GM23338 (cell line): ENCODE results near the gene ETFRF1. TPM values are rescaled to one million over a fixed set of nuclear protein-coding genes. Genes with fewer than 3 reads are reported as not detected.

Source experiments
- ATAC-seq: fragments of 200-7000 bp; cut with Tn5 transposase; 3 replicates; pipeline ENCODE4 v1.9.1; 2020
- DNase-seq: peaks from one replicate; pipeline ENCODE4 v3.0.0-alpha.2; 2015; ENCODE audit warnings: low spot score
- H2AFZ ChIP-seq: fragments of 200-600 bp; sonication (generic); 2 replicates; pipeline ENCODE4 v1.8.0; 2016; ENCODE audit warnings: antibody characterized with exemption, mild to moderate bottlenecking, moderate library complexity
- H3F3A ChIP-seq: fragments of 200-600 bp; sonication (generic); replicated peaks from 2 replicates; pipeline ENCODE4 v1.8.0; 2017; ENCODE audit warnings: antibody characterized with exemption, mixed run types, low read depth
- H3K27ac ChIP-seq: fragments of 200-600 bp; sonication (generic); 2 replicates; pipeline ENCODE4 v1.6.1; 2016; ENCODE audit warnings: low read depth
- H3K27me3 ChIP-seq: fragments of 200-600 bp; sonication (generic); 2 replicates; pipeline ENCODE4 v1.8.0; 2016; ENCODE audit warnings: mild to moderate bottlenecking, mixed run types, moderate library complexity; ENCODE audit not compliant: insufficient read depth
- H3K36me3 ChIP-seq: fragments of 200-600 bp; sonication (generic); 2 replicates; pipeline ENCODE4 v1.8.0; 2016; ENCODE audit warnings: mild to moderate bottlenecking; ENCODE audit not compliant: insufficient read depth
- H3K4me1 ChIP-seq: fragments of 200-600 bp; sonication (generic); 2 replicates; pipeline ENCODE4 v1.8.0; 2016; ENCODE audit warnings: mild to moderate bottlenecking, moderate library complexity; ENCODE audit not compliant: insufficient read depth
- H3K4me2 ChIP-seq: fragments of 200-600 bp; sonication (generic); 2 replicates; pipeline ENCODE4 v1.7.1; 2017; ENCODE audit warnings: mixed run types
- H3K4me3 ChIP-seq: fragments of 200-600 bp; sonication (generic); 2 replicates; pipeline ENCODE4 v1.6.1; 2016; ENCODE audit warnings: mixed run types
- H3K79me2 ChIP-seq: fragments of 200-600 bp; sonication (generic); replicated peaks from 2 replicates; pipeline ENCODE4 v1.8.0; 2017; ENCODE audit warnings: mild to moderate bottlenecking; ENCODE audit not compliant: insufficient read depth
- H3K9me2 ChIP-seq: fragments of 200-600 bp; sonication (generic); 2 replicates; pipeline ENCODE4 v1.8.0; 2017; ENCODE audit not compliant: insufficient read depth
- H4K20me1 ChIP-seq: fragments of 200-600 bp; sonication (generic); replicated peaks from 2 replicates; pipeline ENCODE4 v1.8.0; 2017; ENCODE audit warnings: mild to moderate bottlenecking; ENCODE audit not compliant: insufficient read depth
- H3K27ac Mint-ChIP-seq: 2 replicates; pipeline ENCODE4 v1.8.0; 2020; ENCODE audit warnings: inconsistent platforms, mild to moderate bottlenecking, moderate library complexity, mixed read lengths
- H3K27me3 Mint-ChIP-seq: 3 replicates; pipeline ENCODE4 v1.8.0; 2022; ENCODE audit warnings: low read depth, mild to moderate bottlenecking, moderate library complexity, mixed read lengths, inconsistent platforms; ENCODE audit not compliant: insufficient read depth, poor library complexity
- H3K36me3 Mint-ChIP-seq: 3 replicates; pipeline ENCODE4 v1.8.0; 2021; ENCODE audit warnings: low read depth, mild to moderate bottlenecking, inconsistent platforms, moderate library complexity, mixed read lengths
- H3K4me1 Mint-ChIP-seq: 3 replicates; pipeline ENCODE4 v1.8.0; 2020; ENCODE audit warnings: mild to moderate bottlenecking, inconsistent platforms, mixed read lengths
- H3K4me3 Mint-ChIP-seq: 3 replicates; pipeline ENCODE4 v1.8.0; 2021; ENCODE audit warnings: moderate library complexity, mild to moderate bottlenecking, inconsistent platforms, mixed read lengths
- H3K9me3 Mint-ChIP-seq: 3 replicates; pipeline ENCODE4 v1.8.0; 2020; ENCODE audit warnings: moderate library complexity, mild to moderate bottlenecking, inconsistent platforms, mixed read lengths
- CREB1 ChIP-seq: fragments of 250-450 bp; sonication (Bioruptor Pico); IDR thresholded peaks from 2 replicates; pipeline ENCODE4 v1.5.0; 2020; ENCODE audit warnings: low read depth, mild to moderate bottlenecking, moderate library complexity
- CTCF ChIP-seq, 2 experiments: fragments of 200-600 bp in 1 of 2; sonication (generic) in 1 of 2; conservative IDR thresholded peaks; 2 replicates each; pipeline versions ENCODE4 v1.5.1 to v1.6.1; 2016 to 2017; ENCODE audit warnings: antibody characterized with exemption in 2 of 2, low read depth in 2 of 2, mild to moderate bottlenecking in 2 of 2, moderate library complexity in 1 of 2
- ETS1 ChIP-seq: IDR thresholded peaks from 2 replicates; pipeline ENCODE4 v1.6.1; 2016; ENCODE audit warnings: antibody characterized with exemption
- EZH2 ChIP-seq: fragments of 200-600 bp; sonication (generic); IDR thresholded peaks from one replicate; pipeline ENCODE4 v1.8.0; 2017; ENCODE audit warnings: antibody characterized with exemption, mild to moderate bottlenecking, low read depth; ENCODE audit not compliant: unreplicated experiment
- EZH2phosphoT487 ChIP-seq: fragments of 200-600 bp; sonication (generic); IDR thresholded peaks from one replicate; pipeline ENCODE4 v1.8.1; 2018; ENCODE audit warnings: antibody characterized with exemption; ENCODE audit not compliant: unreplicated experiment
- JUNB ChIP-seq: IDR thresholded peaks from one replicate; pipeline ENCODE4 v1.6.1; 2016; ENCODE audit warnings: antibody characterized with exemption; ENCODE audit not compliant: unreplicated experiment
- NANOG ChIP-seq: IDR thresholded peaks from 2 replicates; pipeline ENCODE4 v1.6.1; 2016; ENCODE audit warnings: antibody characterized with exemption, borderline replicate concordance
- POLR2AphosphoS5 ChIP-seq: IDR thresholded peaks from 2 replicates; pipeline ENCODE4 v1.6.1; 2016; ENCODE audit warnings: antibody characterized with exemption, low read depth
- REST ChIP-seq: IDR thresholded peaks from one replicate; pipeline ENCODE4 v1.6.1; 2018; ENCODE audit warnings: antibody characterized with exemption; ENCODE audit not compliant: unreplicated experiment
- STAT1 ChIP-seq: IDR thresholded peaks from one replicate; pipeline ENCODE4 v1.6.1; 2016; ENCODE audit warnings: antibody characterized with exemption; ENCODE audit not compliant: unreplicated experiment
- ZNF114 ChIP-seq: fragments of 250-450 bp; sonication (Bioruptor Pico); IDR thresholded peaks from 2 replicates; pipeline ENCODE4 v1.5.0; 2020; ENCODE audit warnings: mild to moderate bottlenecking, moderate library complexity
- ZNF331 ChIP-seq: fragments of 250-450 bp; sonication (Bioruptor Pico); IDR thresholded peaks from 2 replicates; pipeline ENCODE4 v1.5.0; 2020; ENCODE audit warnings: low read depth, mild to moderate bottlenecking, moderate library complexity
- ZNF462 ChIP-seq: fragments of 250-450 bp; sonication (Bioruptor Pico); IDR thresholded peaks from 2 replicates; pipeline ENCODE4 v1.5.0; 2020; ENCODE audit warnings: mild to moderate bottlenecking, moderate library complexity
- polyA plus RNA-seq: library from polyadenylated mRNA; unstranded; fragments of >200 nt; fragmentation: Nextera tagmentation; extraction: Ambion mirVana; gene quantifications from 2 replicates; pipeline ENCODE4 v1.2.1, GENCODE V29; 2016
- total RNA-seq: library from RNA; depleted of rRNA; stranded (reverse); fragments of >200 nt; shearing (Covaris generic); gene quantifications from 2 replicates; pipeline ENCODE4 v1.2.3, GENCODE V29; 2014

ETFRF1 gene
- total and polyA plus RNA-seq, 2 experiments from 2014 or later, result 8.1 to 14.2 TPM

GRCh38 chr12:25248137-25248536 lies 53.1 kb downstream of the ETFRF1 start:
- peaks cover 31% of the 10 kb centered on the region for H4K20me1 ChIP-seq
- peak; percentile 50 for DNase-seq

More at GRCh38 chr12:25248137-25248536, 53.1 kb downstream of the ETFRF1 start:
- H3K79me2 ChIP-seq, result peaks cover 71% of the 10 kb centered on the region
- H2AFZ ChIP-seq, result no peak overlapping the region
- peaks cover 13% of the 10 kb centered on the region; the same call in 2 of the 3 replicates for H3K36me3 Mint-ChIP-seq
- peaks cover 4% of the 10 kb centered on the region for H3K4me1 ChIP-seq
- H3K27ac Mint-ChIP-seq, result 0 out of 2 replicates have a peak overlapping the region, but pooled peaks have one; percentile 50
- no peak overlapping the region for H3K27ac ChIP-seq
- no peak overlapping the region for H3K4me2 ChIP-seq
- no peaks in the 10 kb centered on the region for H3K9me3 Mint-ChIP-seq
- 0 out of 3 replicates have a peak overlapping the region, but pooled peaks have one; percentile 27 for H3K4me3 Mint-ChIP-seq
- H3K36me3 ChIP-seq, result no peaks in the 10 kb centered on the region
- peaks cover 4% of the 10 kb centered on the region for H3K27me3 Mint-ChIP-seq
- no peak for TF ChIP-seq EZH2phosphoT487
- no peak for TF ChIP-seq CTCF (conservative IDR thresholded peaks at IDR 0.05; ENCODE audit: low read depth in 2 of 2)
- TF ChIP-seq STAT1, result no peak
- TF ChIP-seq EZH2, result no peak
- TF ChIP-seq ZNF462 (CRISPR knock-in tag), result no peak
- TF ChIP-seq POLR2AphosphoS5, result no peak
- TF ChIP-seq CREB1 (CRISPR knock-in tag), result no peak
- no peak for TF ChIP-seq JUNB
- no peak for TF ChIP-seq ZNF331
- no peak for TF ChIP-seq ZNF114 (CRISPR knock-in tag)
- no peak for TF ChIP-seq NANOG
- TF ChIP-seq REST, result no peak
- no peak for TF ChIP-seq ETS1
- H3K4me1 Mint-ChIP-seq, result peaks cover 24% of the 10 kb centered on the region
- peaks cover 13% of the 10 kb centered on the region; the same call in 1 of the 2 replicates for H3K27me3 ChIP-seq
- H3K9me2 ChIP-seq, result no peaks in the 10 kb centered on the region
- H3K4me3 ChIP-seq, result no peak overlapping the region
- no peaks in the 10 kb centered on the region for H3F3A ChIP-seq
- ATAC-seq, result no peak
